Eye (tissue), 1 donor: ENCODE data around the gene CFL1.
A peak's percentile ranks its signal among the peaks of the same experiment; 100 is the strongest.

Source experiments
- DNase-seq: peaks from one replicate; pipeline ENCODE4 v3.0.0-alpha.2; 2015

CFL1 gene

GRCh38 chr11:65829459-65829858 is 28.5 kb downstream of the CFL1 start:
- DNase-seq: no peak

DNA sequence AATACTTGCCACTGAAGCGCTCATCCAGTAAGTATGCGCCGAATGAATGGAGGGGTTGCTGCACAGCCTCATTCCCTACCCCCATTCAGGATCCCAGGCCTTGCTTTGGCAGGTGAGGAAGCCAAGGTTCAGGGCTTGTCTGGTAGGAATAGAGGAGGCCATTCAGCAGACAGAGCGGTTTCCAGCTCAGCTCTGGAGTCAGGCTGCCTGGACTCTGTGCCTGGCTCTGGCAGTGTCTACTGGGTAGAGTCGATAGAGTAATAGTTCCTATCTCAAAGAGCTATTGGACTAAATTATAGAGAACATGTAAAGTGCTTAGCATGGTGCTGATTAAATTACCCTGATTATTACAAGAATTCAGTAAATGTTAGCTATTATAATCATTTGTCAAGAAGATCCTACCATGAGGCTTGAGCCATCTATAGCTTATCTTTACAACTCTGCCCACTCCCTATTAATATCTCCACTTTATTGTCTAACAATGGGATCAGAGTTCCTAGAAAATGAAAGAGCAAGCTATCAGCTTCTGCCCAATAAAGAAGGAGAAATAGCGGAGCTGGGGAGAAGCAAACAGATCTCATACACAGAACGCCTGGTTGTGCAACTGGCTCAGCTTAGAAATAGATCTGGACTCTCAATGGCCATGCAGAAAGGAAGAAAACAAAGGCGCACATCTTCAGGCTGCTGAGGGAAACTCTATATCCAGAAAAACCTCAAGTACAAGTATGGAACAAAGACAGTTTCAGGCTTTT is 30.8 kb downstream of the CFL1 start:
- DNase-seq: no peak

- DNase-seq: no peak
Observed at GRCh38 chr11:65822776-65823528, 35.0 kb downstream of the CFL1 start.

GRCh38 chr11:65821107-65821506 is 36.9 kb downstream of the CFL1 start:
- DNase-seq: no peak

DNA sequence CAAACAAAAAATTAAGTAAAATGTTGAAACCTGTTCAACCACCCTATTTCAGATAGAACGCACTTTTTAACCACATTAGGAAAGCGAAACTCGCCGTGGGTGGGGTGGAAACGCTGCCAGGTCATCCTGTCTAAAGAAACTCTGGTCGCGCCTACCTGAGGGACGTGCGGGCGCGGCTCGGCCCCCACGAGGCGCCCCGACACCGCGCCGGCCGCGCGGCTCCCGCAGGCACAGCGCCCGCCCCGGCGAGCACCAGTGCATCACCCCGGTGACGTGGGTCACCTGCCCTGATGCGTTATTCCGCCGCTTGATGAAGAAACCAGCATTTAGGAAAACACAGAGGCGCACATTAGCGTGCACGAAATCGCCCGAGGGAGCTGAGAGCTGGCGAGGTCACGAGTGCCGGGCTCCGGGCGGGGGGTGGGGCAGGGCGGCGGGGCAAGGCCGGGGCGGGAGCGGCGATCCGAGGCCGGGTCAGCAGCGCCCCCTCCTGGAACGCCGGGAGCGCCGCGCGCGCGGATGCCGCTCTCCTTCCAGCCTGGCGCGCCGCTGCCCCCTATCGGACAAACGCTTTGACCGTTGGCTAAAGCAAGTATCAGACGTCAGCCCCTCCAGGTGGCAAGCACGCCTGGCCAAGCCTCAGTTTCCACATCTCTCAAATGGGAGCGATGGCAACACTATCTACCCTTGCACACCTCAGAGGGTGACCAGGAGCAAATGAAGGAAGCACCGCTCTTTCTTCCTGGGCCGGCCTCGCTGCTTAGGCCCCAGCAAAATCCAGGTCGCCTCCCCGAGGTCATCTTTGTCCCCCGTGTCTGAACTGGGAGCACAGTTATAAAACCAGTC is 39.9 kb downstream of the CFL1 start:
- peak; percentile 97 for DNase-seq

DNA sequence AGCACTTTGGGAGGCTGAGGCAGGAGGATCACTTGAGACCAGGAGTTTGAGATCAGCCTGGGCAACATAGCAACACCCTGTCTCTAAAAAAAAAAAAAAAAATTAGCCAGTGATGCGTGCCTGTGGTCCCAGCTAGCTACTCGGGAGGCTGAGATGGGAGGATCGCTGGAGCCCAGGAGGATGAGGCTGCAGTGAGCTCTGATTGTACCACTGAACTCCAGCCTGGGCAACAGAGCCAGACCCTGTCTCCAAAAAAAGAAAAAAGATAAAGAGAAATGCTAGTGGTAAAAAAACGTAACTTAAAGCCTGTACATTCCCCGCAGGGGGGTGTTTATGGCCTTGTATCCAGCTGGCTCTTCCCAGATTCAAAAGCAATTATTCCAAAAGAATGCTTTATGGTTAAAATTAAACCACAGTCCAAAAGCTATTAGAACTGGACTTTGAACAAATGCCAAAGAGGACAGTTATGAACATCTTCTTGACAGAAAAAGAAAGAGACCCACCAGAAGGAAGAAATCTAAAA is 40.6 kb downstream of the CFL1 start:
- peak; percentile 46 for DNase-seq

DNA sequence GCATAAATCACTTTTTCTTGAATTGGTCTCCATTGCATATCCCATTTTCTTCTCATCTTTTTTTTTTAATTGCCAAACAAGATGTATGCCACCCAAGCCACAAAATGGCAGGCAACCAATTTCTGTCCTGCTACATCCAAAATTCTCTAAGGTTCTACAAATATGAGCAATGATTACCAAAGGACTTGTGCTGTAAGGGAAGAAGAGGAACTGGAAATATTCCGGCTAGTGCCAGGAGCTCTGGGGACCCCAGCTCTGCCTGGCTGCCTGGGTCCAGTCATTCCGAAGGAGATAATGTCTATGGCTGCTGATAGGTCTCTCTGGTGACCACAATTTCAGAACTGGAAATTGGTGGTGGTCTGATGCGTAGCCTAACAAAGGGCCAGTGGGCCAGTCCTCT is 41.3 kb downstream of the CFL1 start:
- DNase-seq: no peak

DNA sequence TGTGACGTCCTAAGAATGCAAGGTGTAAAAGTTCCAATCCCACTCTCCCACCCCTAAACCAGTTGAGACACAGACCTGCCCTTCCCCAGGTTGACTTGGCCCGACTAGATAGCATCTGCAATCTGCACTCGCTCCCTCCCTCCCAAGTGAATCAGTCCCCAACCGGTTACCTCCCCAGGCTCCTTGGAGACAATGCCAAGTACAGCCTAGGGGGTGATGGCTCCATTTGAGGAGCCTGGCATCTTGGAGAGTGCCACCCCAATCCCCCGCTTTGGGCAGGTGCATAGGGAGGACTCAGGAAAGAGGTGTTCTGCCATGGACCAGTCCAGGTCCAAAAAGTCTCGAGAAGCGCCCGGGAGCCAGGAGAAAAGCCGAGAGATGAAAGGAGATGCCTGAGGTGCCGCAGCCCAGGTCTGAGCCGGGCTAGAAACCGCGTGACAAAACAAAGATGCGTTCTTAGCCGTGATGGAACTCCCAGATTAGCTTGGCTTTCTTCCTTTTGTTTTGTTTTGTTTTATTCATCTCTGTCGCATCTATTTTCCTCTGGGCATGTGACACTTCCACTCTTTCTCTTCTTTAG is 42.9 kb downstream of the CFL1 start:
- DNase-seq: no peak

- no peak for DNase-seq
Observed at GRCh38 chr11:65814131-65814985, 43.6 kb downstream of the CFL1 start.

GRCh38 chr11:65811764-65812475 is 46.1 kb downstream of the CFL1 start:
- DNase-seq: peak; percentile 34

DNA sequence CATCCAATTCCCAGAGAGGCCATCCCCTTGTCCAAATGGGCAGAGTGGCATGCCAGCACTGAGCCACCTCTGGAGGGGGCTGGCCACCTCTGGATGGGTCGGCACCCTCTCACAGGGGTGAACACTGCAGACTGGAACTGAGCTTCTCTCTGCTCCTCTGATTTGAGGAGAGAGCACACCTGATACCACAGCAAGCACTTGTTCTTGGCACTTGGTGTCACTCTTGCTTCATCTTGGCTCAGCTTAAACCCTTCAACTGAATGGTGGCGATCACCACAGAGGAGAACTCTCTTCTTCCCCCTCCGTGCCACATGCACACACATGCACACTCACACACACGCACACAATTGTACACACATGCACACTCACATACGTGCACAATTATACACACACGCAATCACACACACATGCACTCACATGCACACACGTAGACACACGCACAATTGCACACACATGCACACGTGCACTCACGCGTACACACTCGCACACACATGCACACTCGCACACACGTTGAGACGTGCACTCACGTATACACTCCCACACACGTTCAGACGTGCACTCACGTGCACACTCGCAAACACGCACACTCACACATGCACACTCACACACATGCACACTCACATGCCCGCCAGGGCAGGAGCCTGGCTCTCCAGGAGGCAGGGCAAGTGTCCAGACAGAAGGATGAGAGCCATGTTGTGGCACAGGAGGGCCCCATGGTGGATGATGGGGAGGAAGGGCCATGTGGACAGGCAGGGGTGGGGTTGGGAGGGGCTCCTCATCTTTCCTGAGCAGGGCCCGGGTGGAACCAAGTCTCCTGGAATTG is 47.7 kb downstream of the CFL1 start:
- no peak for DNase-seq

- no peak for DNase-seq
Observed at GRCh38 chr11:65809496-65809895, 48.5 kb downstream of the CFL1 start.

- DNase-seq: no peak
Observed at GRCh38 chr11:65808744-65809341, 49.1 kb downstream of the CFL1 start.

DNA sequence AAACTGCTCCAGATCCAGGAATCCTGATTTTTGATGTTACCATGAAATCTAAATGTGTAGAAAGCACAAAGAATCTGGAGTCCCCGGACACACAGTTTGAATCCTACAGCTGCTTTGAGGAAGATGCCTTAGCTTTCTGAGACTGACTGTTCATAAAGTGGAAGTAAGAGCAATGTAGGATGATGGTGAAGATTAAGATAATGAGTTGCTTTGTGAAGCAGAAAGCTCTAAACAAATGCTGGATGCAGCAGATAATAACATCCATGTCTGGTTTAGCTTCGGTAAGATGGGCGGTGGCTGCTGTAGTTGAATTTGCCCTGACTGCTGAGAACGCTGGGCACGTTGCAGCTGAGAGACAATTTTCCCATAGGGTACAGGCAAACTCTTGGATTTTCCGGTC is 51.0 kb downstream of the CFL1 start:
- DNase-seq: no peak
